Measurements from ENCODE around the gene KCTD7.

- TF ChIP-seq SUZ12 (IDR thresholded peaks at IDR 0.05; ENCODE audit: extremely low read depth, insufficient read depth, insufficient read length) (no peak), ZNF274 (IDR thresholded peaks at IDR 0.05; ENCODE audit: low read depth, low read length) (no peak)
Measured at GRCh38 chr7:66597461-66597860, 31.2 kb upstream of the KCTD7 start.

All from NT2/D1 (cell line).